Skin epidermis (tissue), 12 donors: ENCODE measurements around the gene CAP1.
"Not testable (repeated sequence)": the region's sequence is repeated elsewhere in the genome, so short reads cannot be mapped to it uniquely, and the experiment has no call there.

ENCODE experiments used
- H3K27ac ChIP-seq, 21 experiments: fragments of 200-600 bp; sonication (generic) in 11 of 21; one replicate each; pipeline ENCODE4 v1.5.0; 2020; ENCODE audit warnings: mild to moderate bottlenecking in 3 of 21, inconsistent platforms in 2 of 21, moderate library complexity in 2 of 21
- H3K4me3 ChIP-seq, 7 experiments: fragments of 200-600 bp; sonication (generic) in 2 of 7; one replicate each; pipeline ENCODE4 v1.5.0; 2020; ENCODE audit warnings: inconsistent platforms in 2 of 7, mild to moderate bottlenecking in 2 of 7, moderate library complexity in 1 of 7

The CAP1 gene

DNA sequence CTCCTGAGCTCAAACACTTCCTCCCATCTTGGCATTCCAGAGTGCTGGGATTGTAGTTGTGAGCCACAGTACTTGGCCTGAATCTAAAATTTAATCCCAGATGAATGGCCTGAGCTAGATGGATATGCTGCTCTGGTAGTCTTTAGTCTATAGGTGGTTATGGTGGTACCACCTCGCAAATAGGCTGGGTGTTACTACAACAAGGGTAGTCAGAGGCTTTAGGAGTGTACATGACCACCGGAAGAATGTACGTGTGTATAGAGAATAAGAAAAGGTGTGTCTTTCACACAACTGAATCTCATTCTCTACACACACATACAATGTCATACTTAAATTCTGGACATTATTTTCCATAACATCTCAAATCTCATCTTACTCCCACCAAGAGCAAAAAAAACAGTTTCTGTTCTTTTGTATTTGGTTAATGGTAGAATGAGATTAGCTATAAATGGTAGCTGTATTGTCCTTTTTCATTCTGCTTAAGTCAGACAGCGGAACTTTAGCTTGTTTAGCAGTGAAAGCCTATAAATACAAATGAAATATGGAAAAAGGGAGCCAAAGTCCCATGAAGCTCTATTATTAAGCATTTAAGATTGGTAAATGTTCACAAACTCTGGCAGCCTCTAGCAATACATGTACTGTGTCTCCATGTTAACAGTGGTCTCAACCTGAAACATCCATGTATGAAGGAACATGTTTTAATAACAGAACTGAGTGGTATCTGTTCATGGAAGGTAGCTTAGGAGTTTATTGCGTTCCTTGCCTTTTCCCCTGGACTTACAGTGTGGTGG lies 16.2 kb downstream of the CAP1 start:
- Histone ChIP-seq H3K27ac (peak overlapping the region in 5 of 21 experiments; percentile 8 to 88 (median 64)), H3K4me3 (no peak overlapping the region)

- Histone ChIP-seq H3K4me3 (no peak overlapping the region), H3K27ac (peak overlapping the region in 7 of 21 experiments; percentile 8 to 88 (median 64))
Measured at GRCh38 chr1:40057310-40058030, 16.9 kb downstream of the CAP1 start.

DNA sequence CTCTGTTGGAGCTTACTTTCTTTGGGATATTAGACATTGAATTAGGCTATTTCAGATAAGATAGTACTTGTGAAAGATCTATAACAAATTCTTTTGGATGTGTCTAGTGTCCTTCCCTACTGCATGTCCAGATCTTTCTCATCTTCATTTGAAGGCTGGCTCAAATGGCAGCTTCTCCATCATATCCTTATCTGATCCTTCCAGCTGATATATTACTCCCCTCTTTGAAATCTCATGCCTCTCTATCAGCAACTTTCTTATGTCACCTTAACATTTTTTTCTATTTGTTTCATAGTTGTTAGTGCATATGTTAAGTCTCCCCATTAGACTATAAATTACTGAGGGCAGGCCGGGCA lies 17.5 kb downstream of the CAP1 start:
- Histone ChIP-seq H3K4me3 (no peak overlapping the region), H3K27ac (peak overlapping the region in 10 of 21 experiments; percentile 0 to 88 (median 44))

DNA sequence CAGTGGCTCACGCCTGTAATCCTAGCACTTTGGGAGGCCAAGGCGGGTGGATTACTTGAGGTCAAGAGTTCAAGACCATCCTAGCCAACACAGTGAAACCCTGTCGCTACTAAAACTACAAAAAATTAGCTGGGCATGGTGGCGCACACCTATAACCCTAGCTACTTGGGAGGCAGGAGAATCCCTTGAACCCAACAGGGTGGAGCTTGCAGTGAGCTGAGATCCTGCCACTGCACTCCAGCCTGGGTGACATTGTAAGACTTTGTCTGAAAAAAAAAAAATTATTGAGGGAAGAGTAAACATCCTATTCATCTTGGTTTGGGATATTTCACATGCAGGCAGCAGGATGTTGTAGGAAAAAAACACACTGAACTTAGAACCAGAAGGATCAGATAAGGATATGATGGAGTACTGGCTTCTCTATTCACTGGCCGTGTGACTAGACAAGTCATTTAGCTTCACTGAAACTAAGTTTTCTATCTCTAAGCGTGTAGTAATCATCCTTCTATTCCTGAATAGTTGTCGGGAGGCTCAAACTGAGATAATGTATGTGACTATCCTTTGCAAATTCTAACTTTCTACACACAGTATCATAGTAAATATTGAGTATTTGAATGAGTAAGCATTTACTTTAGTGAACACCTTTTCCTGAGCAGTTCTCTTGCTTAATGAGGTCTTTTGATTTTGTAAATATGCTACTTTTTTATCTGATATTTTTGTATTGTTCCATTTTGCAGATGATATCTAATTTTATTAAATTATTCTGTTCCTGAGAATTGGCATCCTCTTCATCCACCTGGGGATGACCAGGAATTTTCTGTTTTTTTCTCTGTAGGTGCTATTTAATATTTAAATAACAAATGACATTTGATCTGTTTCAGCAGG lies 18.2 kb downstream of the CAP1 start:
- Histone ChIP-seq H3K4me3 (no peak overlapping the region), H3K27ac (peak overlapping the region in 14 of 21 experiments; percentile 0 to 88 (median 54))

- H3K4me3 ChIP-seq: no peak overlapping the region
- peak overlapping the region in 14 of 21 experiments; percentile 11 to 88 (median 68) for H3K27ac ChIP-seq
Measured at GRCh38 chr1:40059338-40059959, 18.9 kb downstream of the CAP1 start.

- H3K4me3 ChIP-seq: no peak overlapping the region
Measured at GRCh38 chr1:40059960-40060750, 19.6 kb downstream of the CAP1 start.

DNA sequence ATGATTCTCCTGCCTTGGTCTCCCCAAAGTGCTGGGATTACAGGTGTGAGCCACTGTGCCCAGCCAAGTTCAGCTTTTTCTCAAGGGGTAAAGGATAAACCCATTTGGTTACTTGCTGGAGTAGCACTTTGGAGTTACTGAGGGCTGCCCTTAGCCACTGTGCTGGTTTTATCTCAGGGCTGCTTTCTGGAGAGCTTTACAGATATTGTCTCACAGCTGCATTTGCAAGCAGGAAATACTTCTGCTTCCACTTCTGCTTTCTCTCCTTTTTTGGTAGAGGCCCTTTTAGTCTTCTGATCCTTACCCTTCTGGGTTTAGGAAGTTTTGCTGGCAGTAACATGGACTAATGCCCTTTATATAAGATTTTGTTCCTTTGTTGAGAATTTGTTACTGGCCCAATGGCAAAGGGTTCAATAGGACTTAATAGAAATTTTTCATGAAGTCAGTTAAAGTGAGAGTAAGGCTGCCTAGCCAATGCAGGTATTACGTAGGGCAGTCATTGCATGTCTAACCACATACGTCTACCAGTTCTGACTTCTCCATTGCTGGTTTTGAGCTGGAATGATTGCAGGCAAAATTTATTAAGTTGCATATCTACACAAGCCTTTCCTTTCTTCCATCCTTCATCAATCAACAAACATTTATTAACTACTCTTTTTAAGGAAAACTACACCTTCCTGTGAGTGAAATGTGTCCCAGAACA lies 24.4 kb downstream of the CAP1 start:
- Histone ChIP-seq H3K4me3 (no peak overlapping the region), H3K27ac (peak overlapping the region in 12 of 21 experiments; percentile 4 to 86 (median 49))

More at GRCh38 chr1:40059960-40060750, 19.6 kb downstream of the CAP1 start:
- H3K27ac ChIP-seq: peak overlapping the region in 17 of 21 experiments; percentile 11 to 88 (median 66)

- H3K27ac ChIP-seq: no peak overlapping the region
- H3K4me3 ChIP-seq: no peak overlapping the region
Measured at GRCh38 chr1:40067023-40067422, 26.5 kb downstream of the CAP1 start.

DNA sequence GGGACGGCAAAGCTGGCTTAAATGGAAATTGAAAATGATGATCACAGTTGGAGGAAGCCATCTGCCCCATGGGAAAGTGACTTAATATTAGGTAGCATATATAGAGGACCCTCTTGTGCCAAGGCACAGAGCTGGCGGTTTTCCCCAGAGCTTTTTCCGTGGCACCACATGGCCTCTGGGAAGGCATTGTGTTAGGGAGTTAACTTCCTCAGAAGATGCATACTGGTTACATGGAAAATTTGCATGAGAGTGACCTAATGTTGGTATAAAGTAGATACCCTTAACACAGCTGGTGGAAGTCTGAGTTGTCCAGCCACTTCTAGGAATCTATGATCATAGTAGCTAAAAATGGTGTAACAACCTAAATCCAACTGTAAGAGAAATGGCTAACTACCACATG lies 27.3 kb downstream of the CAP1 start:
- no peak overlapping the region for H3K4me3 ChIP-seq
- peak overlapping the region in 1 of 21 experiments; percentile 18 for H3K27ac ChIP-seq

GRCh38 chr1:40072142-40072541 lies 31.6 kb downstream of the CAP1 start:
- Histone ChIP-seq H3K4me3 (no peak overlapping the region), H3K27ac (no peak overlapping the region)

GRCh38 chr1:40073062-40073461 lies 32.5 kb downstream of the CAP1 start:
- Histone ChIP-seq H3K4me3 (no peak overlapping the region), H3K27ac (no peak overlapping the region)

DNA sequence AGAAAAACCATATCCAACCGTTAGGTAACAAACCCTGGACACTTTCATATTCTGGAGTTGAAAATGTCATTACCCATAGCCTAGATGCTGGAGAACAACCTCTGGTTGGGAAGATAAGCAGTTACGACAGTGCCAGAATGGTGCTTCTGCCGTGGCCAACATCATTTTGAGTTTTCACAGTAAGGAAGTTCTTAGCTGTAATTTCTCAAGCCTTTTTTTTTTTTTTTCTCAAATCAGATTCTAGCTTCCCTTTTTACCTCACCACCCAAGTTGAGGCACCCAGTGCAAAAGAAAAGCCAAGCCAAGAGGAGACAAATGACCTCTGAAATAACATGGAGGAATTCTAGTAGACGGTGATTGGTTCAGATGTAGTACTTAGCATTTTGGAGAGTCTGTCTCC lies 34.7 kb downstream of the CAP1 start:
- peak overlapping the region in 2 of 21 experiments; percentile 9 to 71 for H3K27ac ChIP-seq

DNA sequence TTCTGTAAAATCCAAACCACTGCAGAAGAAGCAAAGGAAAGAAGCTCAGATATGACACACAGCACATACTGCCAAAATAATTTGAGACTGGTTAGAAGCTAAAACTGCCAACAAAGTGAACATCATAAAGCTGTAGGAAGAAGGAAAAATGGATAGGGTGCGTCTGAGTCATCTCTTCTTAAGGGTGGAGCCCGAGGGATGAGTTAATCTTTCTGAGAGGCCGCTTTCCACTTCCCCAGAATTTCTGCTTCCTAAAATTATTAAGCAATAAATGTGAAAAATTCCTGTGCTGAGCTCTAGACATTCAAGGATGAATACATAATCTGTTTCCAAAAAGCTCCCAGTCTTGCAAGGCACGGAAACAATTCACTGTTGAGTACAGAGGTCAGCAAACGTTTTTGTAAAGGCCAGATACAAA lies 36.4 kb downstream of the CAP1 start:
- H3K4me3 ChIP-seq: no peak overlapping the region
- H3K27ac ChIP-seq: peak overlapping the region in 15 of 21 experiments; percentile 14 to 71 (median 46)

More for the DNA sequence above, 34.7 kb downstream of the CAP1 start:
- no peak overlapping the region for H3K4me3 ChIP-seq

DNA sequence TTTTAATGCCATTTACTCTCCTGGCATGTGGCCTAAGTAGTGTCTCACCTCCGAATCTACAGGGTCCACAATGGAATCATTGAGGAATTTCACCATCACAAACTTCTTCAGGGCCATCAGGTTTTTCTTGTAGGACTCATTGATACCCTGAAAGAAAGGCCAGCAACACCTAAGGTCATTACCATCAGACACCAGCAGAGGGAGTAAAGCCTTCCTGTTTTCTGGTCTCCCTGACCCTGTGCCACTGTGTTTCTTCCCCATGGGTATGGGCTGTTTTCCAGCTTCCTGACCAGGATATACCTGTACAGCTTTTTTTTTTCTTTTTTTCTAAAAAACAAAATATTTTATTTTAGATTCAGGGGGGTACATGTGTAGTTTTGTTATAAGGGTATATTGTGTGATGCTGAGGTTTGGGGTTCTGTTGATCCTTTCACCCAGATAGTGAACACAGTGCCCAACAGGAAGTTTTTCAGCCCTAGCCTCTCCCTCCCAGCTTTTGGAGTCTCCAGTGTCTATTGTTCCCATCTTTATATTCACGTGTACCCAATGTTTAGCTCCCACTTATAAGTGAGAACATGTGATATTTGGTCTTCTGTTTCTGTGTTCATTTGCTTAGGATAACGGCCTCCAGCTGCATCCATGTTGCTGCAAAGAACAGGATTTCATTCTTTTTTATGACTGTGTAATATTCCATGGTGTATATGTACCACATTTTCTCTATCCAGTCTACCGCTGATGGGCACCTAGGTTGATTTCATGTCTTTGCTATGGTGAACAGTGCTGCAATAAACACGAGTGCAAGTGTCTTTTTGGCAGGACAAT lies 38.2 kb downstream of the CAP1 start:
- Histone ChIP-seq H3K4me3 (no peak overlapping the region), H3K27ac (peak overlapping the region in 1 of 21 experiments; percentile 64)

GRCh38 chr1:40079774-40080400 lies 39.4 kb downstream of the CAP1 start:
- Histone ChIP-seq H3K27ac (peak overlapping the region in 5 of 21 experiments; percentile 6 to 50 (median 32)), H3K4me3 (no peak overlapping the region)

DNA sequence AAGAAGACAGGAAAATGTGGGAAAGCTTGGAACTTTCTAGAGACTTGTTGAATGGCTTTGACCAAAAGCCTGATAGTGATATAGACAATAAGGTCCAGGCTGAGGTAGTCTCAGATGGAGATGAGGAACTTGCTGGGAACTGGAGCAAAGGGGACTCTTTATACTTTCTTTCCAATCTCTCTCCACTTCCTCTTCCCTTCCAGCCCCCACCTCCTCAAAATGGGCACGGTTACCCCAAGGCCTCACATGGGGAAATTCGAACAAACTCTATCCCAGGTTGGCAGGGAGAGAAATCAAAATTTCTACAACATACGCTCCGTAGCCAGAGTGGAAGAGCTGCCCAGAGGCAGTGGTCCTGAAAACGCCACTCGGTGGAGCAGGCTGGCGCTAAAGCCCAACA lies 41.3 kb downstream of the CAP1 start:
- no peak overlapping the region for H3K27ac ChIP-seq
- H3K4me3 ChIP-seq: no peak overlapping the region

GRCh38 chr1:40084750-40085149 lies 44.2 kb downstream of the CAP1 start:
- H3K4me3 ChIP-seq, H3K27ac ChIP-seq: not testable (repeated sequence)
